NT2/D1 (cell line): Measurements from ENCODE around the gene FRAT1.

ENCODE experiments used
- DNase-seq: peaks from one replicate; pipeline ENCODE4 v3.0.0-alpha.2; 2011; ENCODE audit warnings: low read depth, low spot score
- H3K27me3 ChIP-seq: 2 replicates; pipeline ENCODE4 v1.6.0; 2011; ENCODE audit warnings: mild to moderate bottlenecking; ENCODE audit not compliant: insufficient read length, insufficient read depth
- H3K36me3 ChIP-seq: 2 replicates; pipeline ENCODE4 v1.6.1; 2011; ENCODE audit warnings: mild to moderate bottlenecking, low read length, mixed read lengths; ENCODE audit not compliant: insufficient read depth, insufficient read length
- H3K4me1 ChIP-seq: 2 replicates; pipeline ENCODE4 v1.5.1; 2011; ENCODE audit not compliant: insufficient read depth, insufficient read length
- H3K4me3 ChIP-seq: 2 replicates; pipeline ENCODE4 v1.5.1; 2011; ENCODE audit warnings: low read depth; ENCODE audit not compliant: insufficient read length
- H3K9ac ChIP-seq: 2 replicates; pipeline ENCODE4 v1.6.0; 2011; ENCODE audit warnings: low read depth; ENCODE audit not compliant: insufficient read length
- H3K9me3 ChIP-seq: 2 replicates; pipeline ENCODE4 v1.5.1; 2011; ENCODE audit warnings: mild to moderate bottlenecking, low read length; ENCODE audit not compliant: insufficient read depth
- SUZ12 ChIP-seq: IDR thresholded peaks from 2 replicates; pipeline ENCODE4 v1.6.1; 2011; ENCODE audit not compliant: insufficient read length, insufficient read depth; ENCODE audit errors: extremely low read depth
- YY1 ChIP-seq: IDR thresholded peaks from 2 replicates; pipeline ENCODE4 v1.6.1; 2011; ENCODE audit not compliant: insufficient read length, insufficient read depth
- ZNF274 ChIP-seq: IDR thresholded peaks from 2 replicates; pipeline ENCODE4 v1.6.1; 2011; ENCODE audit warnings: mild to moderate bottlenecking, low read depth, low read length

FRAT1 gene

DNA sequence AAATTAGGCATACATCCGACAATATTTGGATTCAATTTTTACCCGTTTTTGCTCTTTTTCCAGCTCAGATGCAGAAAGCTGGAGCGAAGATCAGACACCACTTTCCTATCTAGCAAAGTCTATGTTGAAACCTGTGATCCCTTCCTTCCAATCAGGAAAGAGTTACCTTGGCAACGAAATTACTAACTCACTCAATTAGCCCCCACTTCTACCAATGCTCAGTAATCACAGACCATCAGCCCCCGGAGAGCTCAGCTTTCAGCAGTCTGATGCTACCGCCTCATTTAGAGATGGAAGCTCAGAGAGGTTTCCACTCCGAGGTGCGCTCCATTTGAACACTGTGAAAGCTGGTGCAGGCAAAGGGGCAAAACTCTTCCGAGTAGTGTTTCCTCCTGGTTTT, 6.7 kb downstream of the FRAT1 start:
- TF ChIP-seq ZNF274: no peak
- no peak for TF ChIP-seq SUZ12
- TF ChIP-seq YY1: no peak
- H3K4me1 ChIP-seq: peaks cover 2% of the 10 kb centered on the region
- DNase-seq: no peak

DNA sequence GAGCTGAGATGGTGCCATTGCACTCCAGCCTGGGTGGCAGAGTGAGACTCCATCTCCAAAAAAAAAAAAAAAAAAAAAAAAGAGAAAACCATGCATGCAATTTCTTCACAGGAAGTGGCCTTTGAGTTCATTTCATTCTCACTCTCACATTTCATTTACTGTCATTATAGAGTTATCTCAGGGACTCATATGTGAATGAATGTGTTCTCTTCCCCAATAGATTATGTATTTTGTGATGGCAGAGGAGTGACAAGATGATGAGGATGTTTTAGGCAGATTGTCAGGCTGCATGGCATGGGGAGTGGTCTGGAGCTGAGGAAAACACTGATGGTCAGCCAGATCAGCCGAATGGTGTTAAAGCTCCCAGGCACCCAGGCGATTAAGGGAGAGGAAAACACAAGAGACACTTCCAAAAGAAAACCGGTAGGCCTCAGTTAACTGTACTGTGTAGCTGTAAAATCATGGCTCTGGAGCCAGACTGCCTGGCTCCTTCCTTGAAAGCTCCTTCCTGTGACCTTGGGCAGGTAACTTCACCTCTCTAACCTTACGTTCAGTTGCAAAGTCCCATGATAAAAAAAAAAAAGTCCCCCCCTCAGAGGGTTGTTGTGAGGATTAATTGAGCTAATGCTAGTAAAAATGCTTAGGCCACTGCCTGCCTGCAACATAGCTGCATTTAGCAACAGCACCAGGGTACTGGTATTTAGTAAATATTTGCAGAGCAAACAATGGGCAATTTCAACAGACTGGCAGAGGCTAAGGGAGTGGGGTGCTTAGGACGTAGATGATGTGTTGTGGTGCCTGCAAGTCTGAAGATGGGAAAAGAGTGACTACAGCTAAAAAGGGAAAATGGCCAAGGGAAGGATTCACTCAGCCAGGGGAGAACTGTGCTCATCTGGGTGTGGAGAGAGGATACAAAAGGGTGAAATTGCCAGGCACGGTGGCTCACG, 8.6 kb downstream of the FRAT1 start:
- H3K4me3 ChIP-seq: no peak overlapping the region
- no peaks in the 10 kb centered on the region for H3K4me1 ChIP-seq
- DNase-seq: no peak
- TF ChIP-seq YY1 (no peak), SUZ12 (no peak)
- H3K27me3 ChIP-seq: no peaks in the 10 kb centered on the region
- H3K9ac ChIP-seq: no peak overlapping the region
- no peaks in the 10 kb centered on the region for H3K9me3 ChIP-seq
- no peaks in the 10 kb centered on the region for H3K36me3 ChIP-seq

More for the DNA sequence above, 6.7 kb downstream of the FRAT1 start:
- Histone ChIP-seq H3K9ac (no peak overlapping the region), H3K36me3 (no peaks in the 10 kb centered on the region), H3K9me3 (no peaks in the 10 kb centered on the region), H3K4me3 (no peak overlapping the region), H3K27me3 (peaks cover 8% of the 10 kb centered on the region)

DNA sequence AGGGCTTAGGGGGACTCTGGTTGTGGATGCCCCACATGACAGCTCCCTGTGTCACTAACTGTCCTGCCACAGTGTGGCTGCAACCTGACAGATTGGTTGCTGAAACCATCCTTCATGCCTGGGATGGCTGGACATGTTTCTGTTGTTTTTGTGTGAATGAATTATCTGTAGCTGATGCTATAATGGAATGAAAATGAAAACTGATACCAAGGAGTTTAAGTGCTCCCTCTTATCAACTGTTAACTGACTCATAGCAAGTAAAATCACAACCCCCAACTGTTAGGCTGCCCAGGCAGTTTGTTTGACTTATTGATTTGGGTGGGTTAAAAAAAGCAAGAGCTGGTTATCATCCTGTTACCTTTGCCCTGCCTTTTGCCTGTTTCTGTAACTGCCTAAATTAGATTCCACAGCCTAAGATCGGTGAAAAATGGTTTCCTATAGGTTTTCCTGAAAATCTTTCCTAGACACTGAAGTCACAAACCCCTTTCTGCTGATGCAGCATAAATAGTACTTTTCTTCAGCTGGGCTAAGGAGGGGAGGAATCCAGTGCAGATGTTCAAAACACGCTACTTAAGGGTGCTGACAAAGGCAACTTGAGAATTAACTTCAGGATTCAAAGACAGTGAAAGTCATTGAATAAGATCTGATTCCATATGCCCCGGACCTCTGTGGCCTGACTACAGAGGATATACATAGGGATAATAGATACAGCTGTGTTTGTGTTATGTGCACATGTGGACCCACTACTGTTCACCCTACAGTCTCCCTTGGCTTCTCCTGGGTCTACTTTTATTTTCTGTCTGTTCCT, 9.8 kb downstream of the FRAT1 start:
- H3K27me3 ChIP-seq: no peaks in the 10 kb centered on the region
- no peak overlapping the region for H3K4me3 ChIP-seq
- TF ChIP-seq ZNF274: no peak
- TF ChIP-seq SUZ12: no peak
- TF ChIP-seq YY1: no peak

DNA sequence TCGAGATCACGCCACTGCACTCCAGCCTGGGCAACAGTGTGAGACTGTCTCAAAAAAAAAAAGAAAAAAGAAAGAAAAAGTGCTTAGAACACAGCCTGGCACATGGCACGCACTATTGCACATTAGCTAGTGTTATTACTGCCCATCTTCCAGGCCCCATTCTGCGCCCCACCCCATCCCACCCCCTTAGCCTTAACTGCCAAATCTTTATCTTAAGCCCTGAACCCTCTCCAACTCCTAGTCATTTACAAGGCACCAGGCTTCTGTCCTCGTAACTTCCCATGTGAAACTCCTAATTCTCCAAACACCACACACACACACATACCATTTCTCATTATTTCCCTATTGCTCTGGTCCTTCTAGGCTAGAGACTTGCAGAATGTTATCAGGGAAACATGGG, 10.7 kb downstream of the FRAT1 start:
- no peaks in the 10 kb centered on the region for H3K9me3 ChIP-seq
- no peak for DNase-seq
- H3K36me3 ChIP-seq: no peaks in the 10 kb centered on the region
- H3K9ac ChIP-seq: no peak overlapping the region
- H3K27me3 ChIP-seq: no peaks in the 10 kb centered on the region
- H3K4me1 ChIP-seq: no peaks in the 10 kb centered on the region
- TF ChIP-seq YY1 (no peak), ZNF274 (no peak), SUZ12 (no peak)
- H3K4me3 ChIP-seq: no peak overlapping the region

More for the DNA sequence above, 9.8 kb downstream of the FRAT1 start:
- no peak for DNase-seq
- Histone ChIP-seq H3K9ac (no peak overlapping the region), H3K36me3 (no peaks in the 10 kb centered on the region), H3K9me3 (no peaks in the 10 kb centered on the region), H3K4me1 (no peaks in the 10 kb centered on the region)

GRCh38 chr10:97331153-97331703, 12.2 kb downstream of the FRAT1 start:
- Histone ChIP-seq H3K4me3 (peak overlapping the region; percentile 88), H3K27me3 (no peaks in the 10 kb centered on the region), H3K36me3 (no peaks in the 10 kb centered on the region), H3K9me3 (no peaks in the 10 kb centered on the region), H3K4me1 (no peaks in the 10 kb centered on the region), H3K9ac (peak overlapping the region; percentile 42)
- TF ChIP-seq YY1: no peak
- no peak for TF ChIP-seq ZNF274
- no peak for TF ChIP-seq SUZ12
- DNase-seq: no peak

DNA sequence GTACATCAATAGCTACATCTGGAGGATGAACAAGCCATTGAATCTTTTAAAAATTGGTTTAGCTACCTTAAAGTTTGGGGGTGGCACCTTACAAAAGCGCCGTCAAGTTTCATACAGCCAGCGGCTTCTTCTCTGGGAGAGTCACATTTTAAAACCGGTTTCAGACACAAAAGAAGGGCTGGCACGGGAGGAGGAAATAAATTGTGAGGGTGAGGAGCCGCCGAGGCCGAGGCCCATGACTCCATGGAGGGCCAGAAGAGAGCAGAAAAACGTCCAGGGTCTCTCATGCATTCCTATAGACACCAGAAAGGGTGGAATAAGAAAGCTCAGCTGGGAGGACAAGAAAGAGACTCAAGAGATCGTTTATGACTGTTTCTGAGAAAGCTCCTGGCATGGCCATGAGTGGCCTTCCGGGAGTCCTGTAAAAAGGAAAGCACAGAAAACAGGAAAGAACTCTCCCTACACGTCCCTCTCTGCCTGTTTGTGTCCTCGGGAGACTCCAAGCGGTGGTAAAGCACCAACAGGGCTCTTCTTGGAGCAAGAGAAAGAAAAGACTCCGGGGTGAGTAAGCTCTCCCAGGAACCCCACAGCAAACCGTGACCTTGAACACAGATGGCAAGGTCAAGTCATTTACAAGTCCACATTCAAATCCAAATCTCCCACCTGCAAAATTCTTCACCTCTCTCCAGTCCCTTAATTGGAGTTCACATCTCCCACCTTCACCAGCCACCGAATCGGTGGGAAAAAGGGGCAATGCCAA, 13.7 kb downstream of the FRAT1 start:
- peak overlapping the region; percentile 96 for H3K9ac ChIP-seq
- H3K4me3 ChIP-seq: peak overlapping the region; percentile 88
- no peak for DNase-seq
- no peaks in the 10 kb centered on the region for H3K36me3 ChIP-seq
- no peaks in the 10 kb centered on the region for H3K27me3 ChIP-seq
- no peak for TF ChIP-seq SUZ12
- no peak for TF ChIP-seq YY1
- TF ChIP-seq ZNF274: no peak
- H3K9me3 ChIP-seq: no peaks in the 10 kb centered on the region
- H3K4me1 ChIP-seq: no peaks in the 10 kb centered on the region

DNA sequence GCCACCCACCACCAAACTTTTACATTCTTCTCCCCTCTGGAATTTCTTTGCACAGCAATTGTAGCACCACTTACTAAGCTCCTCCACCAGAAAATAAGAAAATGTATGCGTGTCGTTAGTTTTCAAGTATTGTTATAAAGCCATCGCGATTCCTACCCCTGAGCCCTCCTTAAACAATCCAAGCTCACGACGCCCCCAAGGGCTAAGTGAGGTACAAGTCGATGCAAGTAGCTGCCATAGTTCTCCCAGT, 14.2 kb downstream of the FRAT1 start:
- no peak for TF ChIP-seq YY1
- no peak for TF ChIP-seq SUZ12
- no peak for TF ChIP-seq ZNF274
- no peak for DNase-seq
- no peaks in the 10 kb centered on the region for H3K4me1 ChIP-seq

More for the DNA sequence above, 14.2 kb downstream of the FRAT1 start:
- no peaks in the 10 kb centered on the region for H3K27me3 ChIP-seq
- no peaks in the 10 kb centered on the region for H3K9me3 ChIP-seq
- no peaks in the 10 kb centered on the region for H3K36me3 ChIP-seq
- peak overlapping the region; percentile 96 for H3K9ac ChIP-seq
- H3K4me3 ChIP-seq: peak overlapping the region; percentile 88
